Stimulated activated CD8-positive, alpha-beta memory T cell treated with anti-CD3 and anti-CD28 coated beads, Interleukin-2, amount 100 ng/mL, for 48 hours (primary cell): ENCODE results near the gene NMBR.
"Not testable (repeated sequence)": the region's sequence is repeated elsewhere in the genome, so short reads cannot be mapped to it uniquely, and the experiment has no call there.

Experiments
- DNase-seq, 2 donors: peaks; one replicate each; pipeline ENCODE4 v3.0.0-alpha.2; 2020; ENCODE audit warnings: low read depth in 2 of 2

NMBR gene

GRCh38 chr6:142146828-142147662, at the start of gene NMBR, which contains the start of gene VTA1:
TSS of gene NMBR (minus strand) at chr6:142147122. CDS start at chr6:142088658, 58,464 bp downstream.
TSS of gene VTA1 (plus strand) at chr6:142147263. CDS start at chr6:142147288, 25 bp downstream.
- DNase-seq: peak; percentile 84 to 91

GRCh38 chr6:142195862-142196541, 49.1 kb upstream of the NMBR start:
- no peak for DNase-seq

DNA sequence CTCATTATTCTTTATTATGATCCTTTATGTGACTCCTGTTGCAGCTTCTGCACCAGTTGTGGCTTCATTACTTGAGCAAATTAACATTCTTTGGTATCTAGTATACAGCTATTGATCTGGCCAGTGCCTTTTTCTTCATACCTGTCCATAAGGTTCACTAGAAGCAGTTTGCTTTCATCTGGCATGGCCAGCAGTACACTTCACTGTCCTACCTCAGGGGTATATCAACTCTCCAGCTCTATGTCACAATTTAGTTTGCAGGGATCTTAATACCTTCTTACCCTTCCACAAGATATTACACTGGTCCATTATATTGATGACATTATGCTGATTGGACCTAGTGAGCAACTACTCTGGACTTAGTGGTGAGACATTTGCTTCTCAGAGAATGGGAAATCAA, 46.7 kb upstream of the NMBR start:
- no peak for DNase-seq

- no peak for DNase-seq
These were observed 45.4 kb upstream of the NMBR start for GRCh38 chr6:142192343-142192742.

DNA sequence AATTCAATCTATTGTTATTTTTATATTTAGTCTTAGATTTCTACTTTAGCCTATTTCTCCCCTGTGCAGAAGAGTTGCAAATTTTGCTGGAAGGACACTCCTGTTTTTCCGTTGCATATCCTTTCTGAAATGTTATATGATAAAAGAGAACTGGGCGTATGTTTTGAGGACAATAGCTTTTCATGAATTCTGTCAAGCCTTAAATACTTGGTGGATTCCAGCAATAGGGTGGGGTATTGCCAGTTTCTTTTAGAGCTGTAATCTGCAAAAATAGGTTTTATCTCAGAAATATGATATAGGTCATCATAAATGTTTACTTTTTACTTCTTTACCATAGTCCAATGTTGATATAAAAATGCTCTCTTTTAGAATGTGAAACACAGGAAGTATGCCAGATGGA, 42.1 kb upstream of the NMBR start:
- DNase-seq: no peak

GRCh38 chr6:142188341-142188740, 41.4 kb upstream of the NMBR start:
- DNase-seq: not testable (repeated sequence)

- DNase-seq: no peak
These were observed 40.3 kb upstream of the NMBR start for GRCh38 chr6:142187209-142187608.

- no peak for DNase-seq
These were observed 38.7 kb upstream of the NMBR start for GRCh38 chr6:142185641-142186040.

DNA sequence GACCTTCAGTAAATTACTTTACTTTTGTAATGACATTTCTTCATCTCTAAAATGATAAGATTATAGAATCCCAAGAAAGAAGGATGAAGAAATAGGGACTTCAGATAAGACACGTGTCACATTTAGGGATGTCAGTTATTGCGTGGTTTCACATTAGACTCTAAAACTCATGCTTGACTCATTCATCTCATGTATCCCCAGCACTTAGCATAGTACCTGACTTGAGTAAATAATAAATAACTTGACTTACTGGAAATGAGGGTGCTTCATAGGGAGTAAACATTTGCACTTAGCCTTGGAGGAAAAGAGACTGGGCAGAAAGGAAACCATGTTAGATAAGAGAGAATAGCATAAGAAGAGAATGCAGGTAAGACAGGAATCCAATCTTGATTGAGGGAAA, 37.4 kb upstream of the NMBR start:
- DNase-seq: no peak

- DNase-seq: no peak
These were observed 36.4 kb upstream of the NMBR start for GRCh38 chr6:142183351-142183750.

GRCh38 chr6:142182004-142182403, 35.1 kb upstream of the NMBR start:
- DNase-seq: no peak

GRCh38 chr6:142178129-142178528, 31.2 kb upstream of the NMBR start:
- DNase-seq: no peak

GRCh38 chr6:142174703-142175102, 27.8 kb upstream of the NMBR start:
- DNase-seq: no peak

- no peak for DNase-seq
These were observed 27.1 kb upstream of the NMBR start for GRCh38 chr6:142173980-142174379.

- DNase-seq: no peak
These were observed 25.8 kb upstream of the NMBR start for GRCh38 chr6:142172758-142173157.

DNA sequence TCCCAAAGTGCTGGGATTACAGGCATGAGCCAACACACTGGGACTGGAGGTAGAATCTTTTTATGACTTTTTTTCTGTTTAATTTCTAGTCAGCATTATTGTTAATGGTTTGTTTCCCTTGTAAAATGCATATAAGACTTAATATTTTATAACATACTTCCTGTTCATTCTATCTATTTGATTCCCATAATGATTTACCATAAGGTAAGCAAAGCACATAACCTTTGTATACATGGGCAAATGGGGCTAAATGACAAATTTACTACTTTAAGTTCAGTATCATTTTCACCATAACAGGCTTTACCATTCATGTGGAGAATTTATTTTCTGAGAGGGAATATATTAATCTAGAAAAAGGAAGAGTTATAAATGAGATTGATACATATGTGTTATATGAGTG, 24.4 kb upstream of the NMBR start:
- no peak for DNase-seq

- DNase-seq: no peak
These were observed 20.6 kb upstream of the NMBR start for GRCh38 chr6:142167486-142167885.

DNA sequence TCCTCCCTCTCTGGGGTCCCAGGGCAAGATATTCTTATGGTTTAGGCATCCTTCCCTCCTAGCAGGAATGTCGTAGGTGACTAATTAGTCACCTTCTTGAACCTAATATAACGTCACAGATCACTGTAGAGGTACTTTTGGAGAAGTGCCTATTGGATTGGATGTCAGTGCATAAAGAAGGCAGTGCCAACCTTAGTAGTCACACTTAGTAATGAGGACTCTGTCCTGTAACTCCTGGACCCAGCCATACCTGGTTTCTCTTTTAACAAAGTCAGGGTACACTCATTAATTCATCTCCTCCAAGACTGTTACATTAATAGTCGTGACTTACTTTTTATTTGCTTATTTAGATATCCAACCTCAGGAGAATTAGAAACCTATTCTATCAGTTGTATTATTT, 20.1 kb upstream of the NMBR start:
- no peak for DNase-seq

DNA sequence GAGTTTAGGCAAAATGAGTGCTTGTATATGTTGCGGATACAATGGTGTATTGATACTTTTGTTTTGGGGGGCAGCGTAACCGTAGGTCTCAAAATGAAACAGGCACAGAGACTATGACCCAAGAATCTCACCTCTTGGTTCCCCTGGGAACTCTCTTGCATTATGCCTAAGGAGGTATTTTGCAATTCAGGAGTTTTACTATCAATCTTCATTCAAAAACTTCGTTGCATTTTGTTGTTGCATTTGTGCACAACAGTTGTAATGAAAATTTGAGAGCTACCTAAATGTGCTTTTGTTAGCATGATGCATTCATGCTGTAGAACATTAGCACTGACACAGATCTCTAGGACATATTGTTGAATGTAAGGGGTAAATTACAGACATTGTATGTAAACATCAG, 18.3 kb upstream of the NMBR start:
- DNase-seq: no peak

DNA sequence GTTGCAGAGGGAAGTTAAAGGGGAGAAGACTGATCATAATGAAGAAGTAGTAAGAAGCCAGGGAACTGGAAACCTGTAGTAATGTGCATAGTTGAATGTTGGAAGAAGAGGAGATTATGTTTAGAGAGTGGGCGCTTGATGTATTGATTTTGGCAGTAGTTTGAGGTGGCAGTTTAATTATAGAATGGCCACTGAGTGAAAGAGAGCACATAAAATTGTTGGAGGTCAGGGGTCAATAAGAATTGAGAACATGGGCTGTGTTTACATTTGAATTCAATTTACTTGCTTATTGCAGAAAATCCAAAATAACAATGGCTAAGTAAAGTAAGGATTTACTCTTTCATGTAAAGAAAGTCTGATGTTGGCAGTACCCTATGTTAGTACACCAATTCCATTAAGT, 15.9 kb upstream of the NMBR start:
- DNase-seq: no peak

- not testable (repeated sequence) for DNase-seq
These were observed 9.8 kb upstream of the NMBR start for GRCh38 chr6:142156758-142157068.

GRCh38 chr6:142155895-142156757, 9.2 kb upstream of the NMBR start:
- no peak for DNase-seq
